WTC11 (cell line): ENCODE measurements around the gene KCNN1.

Source experiments
- NFE2L1 ChIP-seq: sonication (generic); formaldehyde crosslinking; IDR thresholded peaks from 2 replicates; pipeline ENCODE4 v1.8.1; 2023; ENCODE audit warnings: missing genetic modification reagents
- TCF7 ChIP-seq: sonication (generic); formaldehyde crosslinking; IDR thresholded peaks from 2 replicates; pipeline ENCODE4 v1.8.0; 2022; ENCODE audit warnings: mild to moderate bottlenecking, low read depth, missing genetic modification reagents, moderate library complexity
- TF ChIP-seq, protein P1 (sequence below): fragments of 200-600 bp; IDR thresholded peaks from 2 replicates; pipeline ENCODE4 v1.8.0; 2022; ENCODE audit warnings: antibody characterized with exemption

DNA sequence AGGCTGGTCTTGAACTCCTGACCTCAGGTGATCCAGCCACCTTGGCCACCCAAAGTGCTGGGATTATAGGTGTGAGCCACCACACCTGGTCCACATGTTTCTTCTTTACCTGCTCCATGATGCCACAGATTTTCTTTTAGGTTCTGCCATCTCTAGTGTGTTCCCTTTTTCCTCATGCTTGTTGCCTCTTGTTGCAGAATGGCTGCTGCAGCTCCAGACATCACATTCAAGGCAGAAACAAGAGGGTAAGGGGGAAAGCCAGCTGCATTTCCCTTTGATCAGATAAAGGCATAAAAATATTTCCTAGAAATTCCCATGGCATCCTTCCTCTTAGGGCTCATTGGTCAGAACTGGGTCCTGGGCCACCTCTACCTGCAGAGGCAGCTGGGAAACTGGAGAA, 46.4 kb upstream of the KCNN1 start:
- TF ChIP-seq TCF7 (CRISPR knock-in tag), result no peak
- TF ChIP-seq, protein P1, sequence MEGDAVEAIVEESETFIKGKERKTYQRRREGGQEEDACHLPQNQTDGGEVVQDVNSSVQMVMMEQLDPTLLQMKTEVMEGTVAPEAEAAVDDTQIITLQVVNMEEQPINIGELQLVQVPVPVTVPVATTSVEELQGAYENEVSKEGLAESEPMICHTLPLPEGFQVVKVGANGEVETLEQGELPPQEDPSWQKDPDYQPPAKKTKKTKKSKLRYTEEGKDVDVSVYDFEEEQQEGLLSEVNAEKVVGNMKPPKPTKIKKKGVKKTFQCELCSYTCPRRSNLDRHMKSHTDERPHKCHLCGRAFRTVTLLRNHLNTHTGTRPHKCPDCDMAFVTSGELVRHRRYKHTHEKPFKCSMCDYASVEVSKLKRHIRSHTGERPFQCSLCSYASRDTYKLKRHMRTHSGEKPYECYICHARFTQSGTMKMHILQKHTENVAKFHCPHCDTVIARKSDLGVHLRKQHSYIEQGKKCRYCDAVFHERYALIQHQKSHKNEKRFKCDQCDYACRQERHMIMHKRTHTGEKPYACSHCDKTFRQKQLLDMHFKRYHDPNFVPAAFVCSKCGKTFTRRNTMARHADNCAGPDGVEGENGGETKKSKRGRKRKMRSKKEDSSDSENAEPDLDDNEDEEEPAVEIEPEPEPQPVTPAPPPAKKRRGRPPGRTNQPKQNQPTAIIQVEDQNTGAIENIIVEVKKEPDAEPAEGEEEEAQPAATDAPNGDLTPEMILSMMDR, result no peak
- TF ChIP-seq NFE2L1 (CRISPR knock-in tag), result no peak
